ENCODE measurements around the gene PIGZ.
"Not testable (repeated sequence)": the region's sequence is repeated elsewhere in the genome, so short reads cannot be mapped to it uniquely, and the experiment has no call there.

PIGZ gene

DNA sequence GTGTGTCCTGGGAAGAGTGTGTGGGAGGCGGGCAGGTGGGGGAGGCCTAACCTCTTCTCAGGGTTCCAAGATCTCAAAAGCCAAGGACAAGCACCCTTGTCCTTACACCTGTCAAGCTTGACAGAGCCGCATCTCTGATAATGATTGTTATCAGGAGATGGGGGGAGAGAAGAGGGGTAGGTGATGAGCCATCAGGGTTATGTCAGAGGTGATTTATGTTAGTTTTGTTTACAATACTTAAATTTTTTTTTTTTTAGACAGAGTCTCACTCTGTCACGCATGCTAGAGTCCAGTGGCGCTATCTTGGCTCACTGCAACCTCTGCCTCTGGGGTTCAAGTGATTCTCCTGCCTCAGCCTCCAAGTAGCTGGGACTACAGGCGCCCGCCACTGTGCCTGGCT, 18.9 kb downstream of the PIGZ start:
- no peak for DNase-seq (ENCODE audit: low spot score)

GRCh38 chr3:196949285-196949619, 19.4 kb downstream of the PIGZ start:
- no peak for DNase-seq (ENCODE audit: low spot score)

- no peak for DNase-seq (ENCODE audit: low spot score)
These were observed 20.0 kb downstream of the PIGZ start for GRCh38 chr3:196948442-196949284.

DNA sequence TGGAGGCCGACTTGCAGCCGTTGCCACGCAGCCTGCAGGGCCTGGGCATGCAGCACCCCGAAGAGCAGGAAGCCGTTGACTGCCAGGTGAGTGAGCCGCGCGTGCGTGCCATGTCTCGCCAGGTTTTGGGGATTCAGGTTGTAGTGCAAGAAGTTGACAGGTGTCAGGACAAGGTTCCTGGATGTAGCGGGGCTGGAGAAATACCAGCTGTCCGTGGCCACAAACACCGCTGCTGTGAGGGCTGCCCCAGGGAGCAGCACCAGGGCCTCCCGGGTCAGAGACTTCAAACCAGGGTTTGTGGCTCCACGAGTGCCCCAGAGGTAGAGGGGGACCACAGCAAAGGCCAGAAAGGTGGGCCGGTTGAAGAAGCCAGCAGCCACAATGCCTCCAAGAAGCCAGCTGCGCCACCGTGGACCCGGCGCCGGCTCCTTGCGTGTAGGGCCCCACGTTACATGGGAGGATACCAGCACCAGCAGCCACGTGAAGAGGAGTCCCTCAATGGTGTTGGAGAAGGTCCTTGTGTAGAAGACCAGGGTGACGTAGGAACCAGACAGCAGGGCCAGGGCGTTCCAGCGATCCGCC, 20.7 kb downstream of the PIGZ start:
- no peak for DNase-seq (ENCODE audit: low spot score)

DNA sequence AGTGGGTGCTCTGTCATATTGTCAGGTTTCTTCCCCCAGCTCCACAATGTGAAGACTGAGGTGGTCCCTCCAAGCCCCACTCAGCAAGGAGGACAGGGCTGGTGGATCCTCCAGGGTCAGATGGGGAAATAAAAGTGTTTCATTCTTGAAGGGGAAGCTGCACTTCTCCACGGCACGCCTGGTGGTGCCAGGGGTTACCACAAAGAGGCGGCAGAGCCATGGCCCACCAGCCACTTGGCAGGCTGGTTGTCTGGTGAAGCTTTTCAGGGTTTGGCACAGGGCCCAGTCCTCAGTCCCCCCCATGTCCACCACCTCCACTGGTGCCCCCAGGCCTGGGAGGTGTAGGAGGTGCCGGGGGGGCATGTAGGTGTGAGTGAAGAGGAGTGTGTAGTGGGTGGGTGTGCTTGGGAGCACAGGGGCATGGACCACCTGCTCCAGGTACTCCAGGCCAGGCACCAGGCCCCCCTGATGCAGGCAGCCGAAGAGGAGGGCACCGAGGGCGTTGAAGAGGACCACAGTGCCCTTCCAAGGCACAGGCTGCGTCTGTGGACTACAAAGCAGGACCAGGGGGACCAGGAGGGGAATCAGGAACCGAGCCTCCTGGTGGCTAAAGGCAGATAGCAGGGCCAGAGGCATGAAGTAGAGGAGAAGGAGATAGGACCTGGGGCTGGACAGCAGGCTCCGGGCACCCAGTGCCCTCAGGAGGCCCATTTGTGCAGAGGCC, 21.3 kb downstream of the PIGZ start:
- DNase-seq (ENCODE audit: low spot score): no peak

GRCh38 chr3:196944037-196944790, 24.4 kb downstream of the PIGZ start:
- not testable (repeated sequence) for DNase-seq (ENCODE audit: low spot score)

DNA sequence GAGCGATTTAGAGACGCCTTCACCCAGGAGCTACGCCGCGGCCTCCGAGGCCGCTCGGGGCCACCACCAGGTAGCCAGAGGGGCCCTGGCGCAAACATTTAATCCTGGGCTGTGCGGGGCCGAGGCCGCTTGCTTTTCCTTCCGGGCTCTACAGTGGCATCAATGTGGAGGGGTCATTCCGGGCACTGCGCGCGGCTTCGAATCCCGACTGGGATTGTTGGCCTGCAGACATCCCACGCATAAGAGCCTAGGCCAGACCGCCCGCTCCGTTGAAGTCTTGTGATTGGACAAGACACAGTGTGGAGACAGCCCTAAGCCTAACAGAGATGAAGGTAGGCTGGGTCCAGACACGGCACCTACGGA, 25.7 kb downstream of the PIGZ start:
- peak; percentile 11 for DNase-seq (ENCODE audit: low spot score)

- peak; percentile 93 for DNase-seq (ENCODE audit: low spot score)
These were observed 26.3 kb downstream of the PIGZ start, which contains the start of gene NCBP2 for GRCh38 chr3:196942226-196942914. TSS of gene NCBP2 (minus strand) at chr3:196942528. CDS start at chr3:196942503, 25 bp downstream.

DNA sequence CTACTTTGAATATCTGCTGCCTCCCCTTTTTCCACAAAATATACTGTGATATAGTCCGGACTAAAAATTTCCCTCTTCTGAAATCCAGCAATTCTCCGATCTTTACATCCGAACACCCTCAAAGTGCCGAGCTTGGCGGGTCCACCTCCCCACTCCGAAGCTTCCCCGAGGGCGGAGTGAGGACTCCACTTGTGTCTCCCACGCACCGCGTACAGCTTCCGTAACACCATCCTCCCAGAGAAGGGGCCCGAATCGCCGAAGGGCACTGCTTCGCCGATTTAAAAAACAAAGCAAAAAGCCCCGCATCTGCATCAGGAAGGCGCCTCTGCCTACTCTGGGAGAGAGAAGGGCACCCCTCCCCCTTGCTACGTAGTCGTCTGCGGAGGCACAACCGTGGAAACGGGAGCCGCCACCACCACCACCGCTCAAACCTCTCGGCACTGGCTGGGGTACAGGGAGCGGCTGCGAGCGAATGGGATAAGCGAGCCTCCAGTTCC, 26.9 kb downstream of the PIGZ start:
- DNase-seq (ENCODE audit: low spot score): no peak

DNA sequence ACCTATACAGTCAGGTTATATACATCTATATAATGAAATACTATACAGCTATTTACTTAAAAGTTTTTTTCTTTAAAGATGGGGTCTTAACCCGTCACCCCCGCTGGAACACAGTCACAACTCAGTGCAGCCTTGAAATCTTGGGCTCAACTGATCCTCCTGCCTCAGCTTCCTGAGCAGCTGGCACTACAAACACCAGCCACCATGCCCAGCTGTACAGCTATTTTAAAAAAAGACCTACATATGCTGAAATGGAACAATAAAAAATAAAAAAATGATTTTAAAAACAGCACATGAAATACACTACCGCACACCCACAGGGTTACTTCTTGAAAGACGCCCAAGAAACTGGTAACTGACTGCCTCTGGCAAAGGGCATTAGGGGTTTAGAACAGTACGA, 30.1 kb downstream of the PIGZ start:
- DNase-seq (ENCODE audit: low spot score): no peak

DNA sequence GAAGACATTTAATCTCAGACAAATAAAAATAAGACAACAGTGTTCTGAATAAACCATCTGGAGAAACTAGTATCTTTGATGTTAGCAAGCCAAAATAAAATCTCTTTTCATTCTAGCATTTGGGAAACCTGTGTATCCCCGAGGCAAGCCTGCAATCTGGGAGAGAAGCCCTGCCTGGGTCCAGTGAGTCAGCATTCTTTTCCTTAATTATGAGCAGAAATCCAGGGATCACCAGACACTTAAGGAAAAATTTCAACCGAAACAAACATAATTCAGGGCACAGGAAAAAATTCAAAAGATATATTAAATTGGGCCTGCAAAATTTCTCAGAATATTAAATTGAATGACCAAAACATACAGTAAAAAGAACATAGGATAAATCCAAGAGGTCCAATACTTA, 30.5 kb downstream of the PIGZ start:
- DNase-seq (ENCODE audit: low spot score): no peak

DNA sequence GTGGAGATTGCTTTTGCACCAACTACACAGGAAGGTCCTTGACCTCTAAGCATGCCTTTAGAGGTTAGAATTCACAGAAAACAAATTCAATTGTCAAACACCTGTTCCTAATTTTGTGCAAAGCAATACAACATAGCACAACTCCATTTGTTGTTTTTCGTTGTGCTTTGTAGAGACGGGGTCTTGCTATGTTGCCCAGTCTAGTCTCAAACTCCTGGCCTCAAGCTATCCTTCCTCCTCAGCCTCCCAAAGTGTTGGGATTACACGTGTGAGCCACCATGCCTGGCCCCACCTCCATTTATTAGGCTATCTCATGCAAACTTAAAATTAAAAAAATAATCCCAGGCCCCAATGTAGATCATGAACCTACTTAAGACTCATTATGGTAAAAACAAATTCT, 32.3 kb downstream of the PIGZ start:
- no peak for DNase-seq (ENCODE audit: low spot score)

GRCh38 chr3:196932600-196932999, 36.0 kb downstream of the PIGZ start:
- no peak for DNase-seq (ENCODE audit: low spot score)

DNA sequence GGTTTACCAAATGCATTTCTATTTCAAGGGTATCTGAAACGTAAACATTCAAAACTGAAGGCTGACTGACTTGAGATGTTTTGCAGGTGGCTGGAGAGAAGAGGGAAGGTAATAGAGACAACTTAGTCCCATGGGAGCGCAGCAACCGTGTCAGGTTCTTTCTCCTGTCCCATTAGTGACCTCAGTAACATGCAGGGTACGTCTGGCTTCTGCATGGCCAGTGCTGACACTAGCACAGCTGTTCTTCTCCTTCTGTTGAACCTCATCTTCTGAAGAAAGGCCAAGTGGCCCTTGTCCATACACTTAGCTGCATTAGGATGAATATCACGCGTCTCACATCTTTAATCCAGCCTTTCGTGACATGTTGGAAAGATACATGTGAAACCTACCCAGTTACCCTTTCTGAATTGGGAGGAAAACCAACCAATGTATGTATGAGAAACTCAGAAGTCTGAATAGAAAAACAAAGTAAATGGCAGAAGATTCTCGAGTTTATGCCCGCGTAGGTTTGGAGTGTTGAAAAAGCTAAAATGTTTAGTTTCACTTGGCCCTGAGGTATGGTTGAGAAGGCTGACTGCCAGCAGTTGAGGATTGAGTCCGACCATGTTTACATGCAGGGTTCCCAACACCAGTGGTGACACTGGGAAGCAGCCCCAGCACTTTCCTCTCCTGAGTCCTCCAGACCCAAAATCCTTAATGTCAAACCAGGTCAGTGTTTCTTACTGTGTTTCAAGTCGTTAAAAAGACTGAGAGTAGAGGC, 36.6 kb downstream of the PIGZ start:
- DNase-seq (ENCODE audit: low spot score): no peak

- no peak for DNase-seq (ENCODE audit: low spot score)
These were observed 37.5 kb downstream of the PIGZ start for GRCh38 chr3:196931157-196931556.

DNA sequence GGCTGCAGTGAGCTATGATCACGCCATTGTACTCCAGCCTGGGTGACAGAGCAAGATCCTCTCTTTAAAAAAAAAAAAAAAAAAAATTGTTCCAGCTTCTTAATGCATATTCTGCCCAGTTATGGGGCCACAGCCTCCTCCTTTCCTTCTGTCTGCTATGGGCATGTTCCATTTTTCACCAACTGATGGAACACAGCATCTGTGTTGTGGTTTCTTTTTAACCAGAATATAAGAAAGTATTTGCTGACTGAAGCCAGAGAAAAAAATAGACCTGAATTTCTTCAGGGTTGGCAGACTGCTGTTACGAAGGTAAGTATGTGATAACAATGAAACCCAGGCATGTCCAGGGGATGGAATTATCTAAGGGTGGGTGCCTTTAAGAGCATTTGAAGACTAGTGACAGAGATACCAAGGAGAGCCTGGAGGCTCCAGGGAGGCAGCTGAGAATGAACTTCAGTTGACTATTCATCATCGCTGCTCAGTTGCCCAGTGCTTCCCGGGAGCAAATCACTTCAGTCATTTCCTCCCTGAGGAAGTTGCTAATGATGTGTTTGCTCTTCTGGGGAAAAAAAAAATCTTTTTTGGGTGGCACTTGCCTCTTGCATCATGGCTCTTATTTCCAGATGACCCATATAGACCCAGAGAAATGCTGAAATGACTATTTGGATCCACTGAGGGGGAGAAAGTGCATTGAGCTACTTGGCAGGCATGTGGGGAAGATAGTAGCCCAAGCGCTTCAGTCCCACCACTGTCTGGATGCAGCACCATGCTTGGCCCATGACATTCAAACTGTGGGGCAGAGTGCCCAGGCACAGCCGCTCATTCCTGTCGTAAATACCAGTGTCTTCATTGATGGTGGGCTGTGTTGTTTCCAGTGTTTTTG, 40.8 kb downstream of the PIGZ start:
- DNase-seq (ENCODE audit: low spot score): no peak

- peak; percentile 56 for DNase-seq (ENCODE audit: low spot score)
These were observed 47.9 kb downstream of the PIGZ start for GRCh38 chr3:196920733-196921132.

DNA sequence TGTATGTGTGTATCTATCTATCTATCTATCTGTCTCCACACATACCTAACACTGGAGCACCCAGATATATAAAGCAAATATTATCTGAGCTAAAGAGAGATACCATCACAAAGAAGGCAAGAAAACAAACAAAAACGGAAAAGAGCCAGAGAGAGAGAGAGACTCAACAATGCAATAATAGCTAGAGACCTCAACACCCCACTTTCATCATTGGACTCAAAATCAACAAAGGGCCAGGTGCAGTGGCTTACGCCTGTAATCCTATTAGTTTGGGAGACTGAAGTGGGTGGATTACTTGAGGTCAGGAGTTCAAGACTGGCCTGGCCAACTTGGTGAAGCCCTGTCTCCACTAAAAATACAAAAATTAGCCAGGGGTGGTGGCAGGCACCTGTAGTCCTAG, 49.7 kb downstream of the PIGZ start:
- DNase-seq (ENCODE audit: low spot score): no peak

GRCh38 chr3:196916995-196917394, 51.6 kb downstream of the PIGZ start:
- DNase-seq (ENCODE audit: low spot score): no peak

GRCh38 chr3:196916221-196916620, 52.4 kb downstream of the PIGZ start:
- DNase-seq (ENCODE audit: low spot score): no peak

Measured in pons (tissue), 1 donor.